Measurements from ENCODE around the gene KCNH2.

KCNH2 gene

DNA sequence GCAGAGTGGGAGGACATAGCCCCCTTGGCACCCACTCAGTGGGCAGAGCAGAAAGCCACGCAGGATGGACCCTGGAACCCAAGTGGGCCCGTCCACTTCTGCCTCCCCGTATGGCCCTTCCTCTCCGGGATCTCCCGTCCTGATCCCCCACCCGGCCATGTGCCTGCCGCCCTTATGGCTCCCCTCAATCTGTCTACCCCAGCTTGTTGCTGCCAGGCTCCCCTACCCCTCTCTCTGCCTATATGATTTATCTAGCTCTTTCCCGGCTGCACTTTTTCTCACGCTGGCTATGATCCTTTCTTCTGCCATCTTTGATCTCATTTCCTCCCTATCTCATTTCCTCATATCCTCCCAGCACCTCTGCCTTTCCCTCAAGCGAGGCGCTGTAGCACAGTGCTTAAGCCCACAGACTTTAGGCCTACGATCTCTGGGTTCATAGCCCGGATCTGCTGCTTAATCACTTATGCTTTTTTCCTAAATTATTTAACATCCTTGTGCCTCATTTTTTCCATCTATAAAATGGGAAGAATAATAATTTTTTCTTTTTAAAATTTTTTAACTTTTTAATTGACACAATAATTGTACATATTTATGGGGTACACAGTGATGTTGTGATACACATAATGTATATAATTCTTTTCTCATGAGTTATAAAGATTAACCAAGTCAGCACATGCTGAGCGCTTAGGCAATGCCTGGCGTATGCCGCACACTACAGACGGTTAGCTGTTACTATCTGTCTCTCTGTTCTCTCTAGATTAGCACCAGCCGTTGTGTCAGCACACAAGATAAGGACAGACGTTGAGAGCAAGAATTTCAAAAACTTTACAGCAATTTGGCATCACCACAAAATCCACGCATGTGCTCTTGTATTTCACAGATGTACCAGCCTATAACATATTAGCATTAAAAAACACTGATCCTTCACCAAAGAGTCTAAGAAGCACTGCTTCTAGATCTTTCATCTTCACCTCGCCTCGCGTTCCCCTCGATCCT lies 18.1 kb downstream of the KCNH2 start:
- DNase-seq (ENCODE audit: low read depth): no peak

GRCh38 chr7:150959081-150959480 lies 19.0 kb downstream of the KCNH2 start:
- DNase-seq (ENCODE audit: low read depth): no peak

DNA sequence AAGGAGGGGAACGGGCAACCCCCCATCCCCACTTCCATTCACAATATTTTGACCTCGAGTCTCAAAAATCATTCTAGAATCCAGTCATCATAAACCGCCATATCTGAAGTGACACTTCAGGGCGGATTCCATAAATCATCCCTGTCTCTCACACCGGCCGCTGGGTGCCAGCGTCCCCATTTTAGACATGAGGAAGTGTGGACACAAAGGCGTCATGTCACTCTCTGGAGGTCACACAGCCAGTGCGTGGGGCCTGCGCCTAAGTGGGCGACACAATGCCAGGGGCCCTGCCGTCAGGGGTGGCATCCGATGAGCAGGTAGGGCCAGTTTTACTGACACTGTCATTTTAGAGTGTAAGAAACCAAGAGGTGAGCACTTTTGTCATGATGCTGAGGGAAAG lies 19.5 kb downstream of the KCNH2 start:
- no peak for DNase-seq (ENCODE audit: low read depth)

- no peak for DNase-seq (ENCODE audit: low read depth)
Measured at GRCh38 chr7:150958062-150958552, 20.0 kb downstream of the KCNH2 start.

DNA sequence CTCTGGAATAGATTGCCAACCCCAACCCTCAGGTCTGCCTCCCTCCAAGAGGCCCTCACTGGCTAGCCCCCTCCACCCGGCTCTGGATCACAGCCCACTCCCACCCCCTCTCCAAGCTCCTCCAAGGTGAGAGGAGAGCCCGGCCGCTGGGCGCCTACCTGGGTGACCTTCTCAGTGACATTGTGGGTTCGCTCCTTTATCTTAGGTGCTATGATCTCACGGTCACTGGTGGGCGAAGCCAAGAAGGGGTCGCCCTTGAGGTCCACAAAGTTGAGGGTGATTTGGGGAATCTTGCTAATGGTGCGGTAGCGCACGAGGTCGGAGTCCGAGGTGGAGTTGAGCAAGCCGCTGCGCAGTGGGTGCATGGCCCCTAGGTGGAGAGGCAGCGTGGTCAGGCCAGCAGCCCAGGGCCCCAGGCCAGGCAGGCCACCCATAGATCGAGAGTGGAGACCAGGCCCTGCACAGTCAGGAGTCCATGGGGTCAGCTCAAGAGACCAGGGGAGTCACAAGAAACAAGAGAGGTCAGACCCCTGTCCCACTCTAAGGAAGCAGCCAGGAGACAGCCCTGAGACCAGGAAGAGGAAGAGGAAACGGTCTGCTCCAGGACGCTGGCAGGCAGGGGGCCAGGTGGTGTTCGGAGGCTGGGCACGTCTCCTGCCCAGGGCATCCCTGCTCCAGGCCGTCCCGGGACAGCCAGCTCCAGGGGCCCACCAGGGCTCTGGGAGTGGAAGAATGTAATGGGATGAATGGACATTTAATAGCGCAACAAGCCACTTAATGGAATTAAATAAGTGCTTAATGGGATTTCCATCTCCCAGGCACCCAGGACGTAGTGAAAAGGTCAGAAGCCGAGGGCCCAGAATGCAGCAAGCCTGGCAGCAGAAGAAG lies 20.7 kb downstream of the KCNH2 start:
- DNase-seq (ENCODE audit: low read depth): no peak

DNA sequence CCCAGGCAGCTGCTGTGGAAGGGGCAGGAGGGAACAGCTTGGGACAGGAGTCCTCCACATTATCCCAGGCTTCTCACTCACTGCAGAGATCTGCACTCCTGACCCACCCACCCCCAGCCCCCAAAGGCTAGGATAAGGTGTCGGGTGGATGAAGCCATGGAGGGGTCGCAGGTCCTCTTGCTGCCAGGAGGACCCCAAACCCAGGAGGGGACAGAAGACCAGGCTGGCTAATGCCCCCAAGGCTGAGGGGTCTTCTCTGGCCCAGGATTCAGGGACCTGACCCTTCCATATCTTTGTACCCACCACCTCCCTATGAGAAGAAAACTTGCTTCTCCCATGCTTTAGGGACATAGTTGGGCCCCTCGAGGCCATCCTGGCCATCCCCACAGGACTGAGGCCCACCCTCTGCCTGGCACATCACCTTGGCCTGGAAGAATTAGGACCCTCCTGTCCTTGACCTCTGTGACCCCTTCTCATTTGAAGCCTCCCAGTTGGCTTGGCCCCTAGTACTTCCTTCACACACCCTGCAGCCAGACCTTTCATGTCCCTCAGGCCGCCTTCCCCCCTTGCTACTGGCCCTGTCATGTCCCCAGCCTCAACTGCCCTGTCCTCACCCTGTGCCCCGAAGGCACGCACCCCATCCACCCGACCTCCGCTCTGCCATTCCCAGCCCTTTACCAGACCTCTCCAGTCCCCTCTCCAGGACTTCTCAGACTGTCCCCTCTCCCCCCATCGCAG lies 21.6 kb downstream of the KCNH2 start:
- DNase-seq (ENCODE audit: low read depth): no peak

GRCh38 chr7:150955519-150956394 lies 22.4 kb downstream of the KCNH2 start:
- DNase-seq (ENCODE audit: low read depth): no peak

DNA sequence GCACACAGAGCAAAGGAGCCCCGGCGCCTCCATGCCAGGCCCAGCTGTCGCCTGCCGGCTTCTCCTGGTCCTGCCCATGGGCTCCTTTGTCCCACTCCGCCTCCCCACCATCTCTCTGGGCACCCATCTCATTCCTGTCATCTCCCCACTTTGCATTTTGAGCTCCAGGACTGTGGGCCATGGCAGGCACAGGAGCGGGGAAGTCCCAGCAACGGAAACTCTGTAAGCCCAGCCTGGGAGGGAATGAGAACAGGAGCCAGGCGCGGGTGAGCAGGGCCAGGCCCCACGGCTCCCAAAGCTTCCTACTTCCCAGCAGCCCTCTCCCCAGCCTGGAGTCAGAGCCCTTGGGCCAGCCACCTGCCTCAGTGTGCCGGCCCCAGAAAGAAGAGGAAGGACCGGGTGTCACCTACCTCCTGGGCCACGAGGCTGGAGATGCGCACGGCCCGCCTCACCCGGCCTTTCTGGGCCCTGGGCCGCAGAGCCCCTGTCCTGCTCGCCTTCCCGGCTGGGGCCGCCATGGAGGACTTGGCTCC lies 23.1 kb downstream of the KCNH2 start:
- no peak for DNase-seq (ENCODE audit: low read depth)

DNA sequence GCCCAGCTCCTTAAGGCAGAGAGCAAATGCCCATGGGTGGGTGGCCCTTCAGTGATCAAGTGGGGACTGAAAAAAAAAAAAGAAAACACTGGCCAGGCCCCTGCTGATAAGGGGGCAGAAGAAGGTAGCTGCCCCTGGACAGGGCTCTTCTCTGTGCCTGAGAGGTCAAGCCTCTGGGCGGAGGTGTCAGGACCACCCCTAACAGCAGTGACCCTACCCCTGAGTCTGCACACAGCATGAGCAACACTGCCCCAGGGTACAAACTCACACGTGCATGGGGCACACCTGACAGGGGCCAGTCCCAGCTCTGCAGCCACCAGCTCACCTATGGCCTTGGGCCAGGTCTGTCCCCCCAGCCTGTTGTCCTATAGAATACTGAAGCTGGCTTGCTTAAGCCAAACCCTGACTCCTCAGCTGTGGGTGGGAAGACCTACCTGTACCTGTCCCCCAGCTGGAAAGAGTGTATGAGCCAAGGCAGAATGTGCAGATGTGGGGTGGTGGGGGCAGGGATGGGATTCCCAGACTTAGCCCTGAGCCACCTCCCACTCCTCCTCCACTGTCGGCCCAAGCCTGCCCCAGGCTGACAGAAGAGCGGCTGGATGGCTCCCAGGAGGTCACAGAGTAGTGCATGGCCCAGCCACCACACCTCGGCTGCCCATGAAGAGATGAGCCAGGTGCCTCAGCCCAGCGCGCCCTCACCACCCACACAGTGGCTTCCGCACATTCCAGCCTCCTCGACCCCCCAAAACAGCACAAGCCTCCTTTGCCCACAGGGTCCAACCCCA lies 23.7 kb downstream of the KCNH2 start:
- DNase-seq (ENCODE audit: low read depth): no peak

DNA sequence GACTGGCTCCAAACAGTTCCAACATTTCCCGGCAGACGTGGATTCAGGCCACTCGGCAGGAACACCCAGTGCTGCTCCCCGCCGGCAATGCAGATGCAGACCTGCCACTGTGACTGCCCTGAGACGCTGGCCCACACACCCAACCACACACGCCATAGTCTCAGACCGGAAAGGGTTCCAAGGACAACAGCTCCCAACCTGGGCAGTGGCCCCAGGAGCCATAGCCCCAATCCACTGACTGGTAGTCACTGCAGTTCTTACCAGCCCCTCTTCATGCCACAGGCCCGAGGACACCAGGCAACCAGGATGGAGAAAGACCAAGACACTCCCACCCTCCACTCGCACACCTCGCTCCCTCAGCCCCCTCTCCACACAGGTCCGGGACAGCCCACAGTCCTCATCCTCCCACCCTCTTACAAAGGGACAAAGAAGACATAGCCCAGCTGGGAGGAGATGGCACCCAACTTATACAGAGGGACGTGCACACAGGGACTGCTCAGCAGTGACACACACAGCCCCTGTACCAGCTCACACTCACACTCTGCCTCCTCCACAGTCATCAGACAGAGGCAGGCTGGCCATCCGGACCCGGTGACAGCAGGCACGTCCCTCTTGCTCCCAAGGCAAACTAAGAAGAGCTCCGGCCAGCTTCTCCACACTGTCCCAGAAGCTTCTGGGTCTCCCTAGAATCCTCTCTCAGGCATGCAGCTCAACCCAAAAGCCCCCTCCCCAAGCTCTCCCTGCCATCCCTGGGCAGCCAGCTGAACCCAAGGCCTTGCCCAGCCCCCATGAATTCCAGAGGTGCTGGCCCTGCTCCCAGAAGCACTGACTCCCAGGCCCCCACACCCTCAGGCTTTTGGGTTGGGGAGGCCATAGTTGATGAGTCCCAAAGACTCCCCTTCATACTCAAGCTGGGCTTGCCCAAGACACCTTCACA lies 24.8 kb downstream of the KCNH2 start:
- no peak for DNase-seq (ENCODE audit: low read depth)

DNA sequence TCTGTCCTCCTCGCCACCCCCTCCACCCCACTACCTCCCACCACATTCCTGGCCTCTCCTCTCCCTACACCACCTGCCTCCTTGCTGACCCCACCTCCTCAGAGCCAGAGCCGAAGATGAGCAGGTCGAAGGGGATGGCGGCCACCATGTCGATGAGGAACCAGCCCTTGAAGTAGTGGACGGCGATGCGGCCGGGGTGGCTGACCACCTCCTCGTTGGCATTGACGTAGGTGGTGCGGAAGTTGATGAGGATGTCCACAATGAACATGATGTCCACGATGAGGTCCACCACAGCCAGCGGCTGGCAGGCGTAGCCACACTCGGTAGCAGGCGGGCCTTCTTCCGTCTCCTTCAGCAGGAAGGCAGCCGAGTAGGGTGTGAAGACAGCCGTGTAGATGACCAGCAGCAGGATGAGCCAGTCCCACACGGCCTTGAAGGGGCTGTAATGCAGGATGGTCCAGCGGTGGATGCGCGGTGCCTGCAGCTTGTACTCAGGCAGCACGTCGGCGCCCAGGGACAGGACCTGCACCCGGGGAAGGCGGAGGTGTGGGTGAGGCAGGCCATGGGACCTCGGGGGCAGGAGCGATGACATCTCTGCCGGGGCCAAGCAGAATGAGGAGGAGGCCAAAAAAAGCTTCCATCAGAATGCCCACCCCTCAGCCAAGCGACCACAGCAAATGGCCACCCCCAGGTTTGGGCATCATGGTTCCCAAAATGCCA lies 25.6 kb downstream of the KCNH2 start:
- DNase-seq (ENCODE audit: low read depth): no peak

- no peak for DNase-seq (ENCODE audit: low read depth)
Measured at GRCh38 chr7:150951521-150951920, 26.6 kb downstream of the KCNH2 start.

DNA sequence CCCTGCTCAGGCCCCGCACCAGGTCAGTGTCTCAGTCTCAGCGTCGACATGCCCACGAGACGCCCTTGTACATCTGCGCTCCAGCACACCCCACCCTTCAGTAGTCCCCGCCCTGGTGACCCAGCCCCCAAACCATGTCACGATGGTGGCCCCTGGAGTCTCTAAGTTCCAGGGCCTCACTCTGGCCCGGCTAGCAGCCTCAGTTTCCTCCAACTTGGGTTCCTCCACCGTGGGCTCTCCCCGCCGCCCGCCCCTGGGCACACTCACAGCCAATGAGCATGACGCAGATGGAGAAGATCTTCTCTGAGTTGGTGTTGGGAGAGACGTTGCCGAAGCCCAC lies 27.0 kb downstream of the KCNH2 start:
- no peak for DNase-seq (ENCODE audit: low read depth)

DNA sequence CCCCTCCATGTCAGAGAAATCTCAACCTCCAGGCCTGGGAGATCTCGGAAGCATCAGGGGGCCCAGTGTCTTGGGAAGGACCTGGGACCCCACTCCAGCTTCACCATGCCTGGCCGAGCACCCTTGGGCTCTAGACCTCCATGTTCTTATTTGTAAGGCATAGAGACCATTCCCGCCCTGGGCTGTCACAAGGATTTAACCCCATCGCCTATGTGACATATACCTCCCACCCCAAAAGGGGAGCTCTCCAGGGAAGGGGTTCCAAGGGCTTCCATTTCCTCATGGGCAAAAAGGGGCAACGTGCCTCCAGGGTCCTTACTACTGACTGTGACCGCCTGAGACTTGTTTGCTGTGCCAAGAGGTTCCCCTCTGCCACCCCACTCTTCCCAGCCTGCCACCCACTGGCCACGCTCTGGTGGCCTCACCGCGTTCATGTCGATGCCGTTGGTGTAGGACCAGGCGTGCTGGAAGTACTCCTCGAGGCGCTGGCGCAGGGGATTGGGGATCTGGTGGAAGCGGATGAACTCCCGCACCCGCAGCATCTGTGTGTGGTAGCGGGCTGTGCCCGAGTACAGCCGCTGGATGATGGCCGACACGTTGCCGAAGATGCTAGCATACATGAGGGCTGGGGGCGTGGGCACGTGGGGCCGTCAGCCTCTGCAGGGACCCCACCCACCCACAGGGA lies 27.5 kb downstream of the KCNH2 start:
- DNase-seq (ENCODE audit: low read depth): no peak

GRCh38 chr7:150949971-150950491 lies 28.1 kb downstream of the KCNH2 start:
- no peak for DNase-seq (ENCODE audit: low read depth)

- no peak for DNase-seq (ENCODE audit: low read depth)
Measured at GRCh38 chr7:150949564-150949963, 28.6 kb downstream of the KCNH2 start.

GRCh38 chr7:150948791-150949251 lies 29.3 kb downstream of the KCNH2 start:
- DNase-seq (ENCODE audit: low read depth): no peak
